ENCODE results near the gene CDCA7L. TPM values are rescaled to one million over a fixed set of nuclear protein-coding genes. Genes with fewer than 3 reads are reported as not detected.

Gene CDCA7L
- total RNA-seq, 1 experiment from 2014 or later: 107 TPM

DNA sequence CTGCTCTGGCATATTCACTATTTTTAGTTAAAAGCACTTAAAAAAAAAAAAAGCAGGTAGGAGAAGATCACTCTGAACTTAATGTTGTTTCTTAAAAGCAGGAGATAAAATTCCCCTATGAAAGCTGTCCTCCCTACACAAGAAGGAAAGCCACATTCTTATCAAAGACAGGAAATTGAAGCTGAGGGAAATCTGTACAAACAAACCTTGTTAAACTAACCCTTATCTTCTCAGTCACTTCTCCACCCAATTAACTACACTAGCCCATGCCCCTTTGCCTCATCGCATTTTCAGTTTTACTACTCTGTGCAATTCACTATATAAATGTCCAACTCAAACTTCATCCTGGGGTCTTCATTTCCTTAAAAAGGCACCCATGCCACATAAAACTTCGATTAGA lies 2.7 kb upstream of the CDCA7L start:
- RAD21 ChIA-PET (ENCODE audit: low non-redundant PET in 1 of 2, low total read pairs in 2 of 2, uncharacterized antibody in 2 of 2, unreplicated experiment in 2 of 2): no interaction called here

More for the DNA sequence above, 2.7 kb upstream of the CDCA7L start:
- no peaks in the 10 kb centered on the region for H4K20me1 ChIP-seq (ENCODE audit: insufficient read depth)
- no peak overlapping the region for H2AFZ ChIP-seq (ENCODE audit: low read depth, low read length, poor library complexity, severe bottlenecking)
- H3K9ac ChIP-seq (ENCODE audit: low read length): no peak overlapping the region
- DNase-seq (ENCODE audit: low read depth, low spot score): no peak
- no peaks in the 10 kb centered on the region for H3K36me3 ChIP-seq (ENCODE audit: control insufficient read depth in 1 of 2, insufficient read depth in 2 of 2, low read length in 2 of 2)
- H3K27me3 ChIP-seq (ENCODE audit: insufficient read depth, low read length): no peaks in the 10 kb centered on the region
- no peak overlapping the region for H3K4me2 ChIP-seq (ENCODE audit: low read length)
- no peaks in the 10 kb centered on the region for H3K9me2 ChIP-seq (ENCODE audit: insufficient read depth)
- BruUV-seq (replicated peaks): no TSS peak
- H3K9me3 ChIP-seq (ENCODE audit: control insufficient read depth in 1 of 2, insufficient read depth in 1 of 2, low read depth in 1 of 2, low read length in 2 of 2): no peaks in the 10 kb centered on the region
- ChIA-PET CTCF (no interaction called here), POLR2A (no interaction called here)
- H3K79me2 ChIP-seq (ENCODE audit: insufficient read depth, low read length): peaks cover 19% of the 10 kb centered on the region
- TF ChIP-seq EZH2phosphoT487 (IDR thresholded peaks at IDR 0.05; ENCODE audit: borderline replicate concordance) (no peak), SIN3A (IDR thresholded peaks at IDR 0.05; ENCODE audit: low read depth) (no peak), CEBPB (IDR thresholded peaks at IDR 0.05; ENCODE audit: low read depth) (no peak), FOSL1 (IDR thresholded peaks at IDR 0.05; ENCODE audit: low read depth) (no peak), EGR1 (IDR thresholded peaks at IDR 0.05; ENCODE audit: low read depth) (no peak), EZH2 (IDR thresholded peaks at IDR 0.05) (no peak), JUND (IDR thresholded peaks at IDR 0.05) (no peak), ELF1 (IDR thresholded peaks at IDR 0.05; ENCODE audit: borderline replicate concordance, low read depth) (no peak), ZFX (IDR thresholded peaks at IDR 0.05) (no peak), SP1 (IDR thresholded peaks at IDR 0.05; ENCODE audit: low read depth) (no peak), POLR2AphosphoS5 (IDR thresholded peaks at IDR 0.05; ENCODE audit: low read depth, low read length) (no peak)
- TF ChIP-seq, protein P1, sequence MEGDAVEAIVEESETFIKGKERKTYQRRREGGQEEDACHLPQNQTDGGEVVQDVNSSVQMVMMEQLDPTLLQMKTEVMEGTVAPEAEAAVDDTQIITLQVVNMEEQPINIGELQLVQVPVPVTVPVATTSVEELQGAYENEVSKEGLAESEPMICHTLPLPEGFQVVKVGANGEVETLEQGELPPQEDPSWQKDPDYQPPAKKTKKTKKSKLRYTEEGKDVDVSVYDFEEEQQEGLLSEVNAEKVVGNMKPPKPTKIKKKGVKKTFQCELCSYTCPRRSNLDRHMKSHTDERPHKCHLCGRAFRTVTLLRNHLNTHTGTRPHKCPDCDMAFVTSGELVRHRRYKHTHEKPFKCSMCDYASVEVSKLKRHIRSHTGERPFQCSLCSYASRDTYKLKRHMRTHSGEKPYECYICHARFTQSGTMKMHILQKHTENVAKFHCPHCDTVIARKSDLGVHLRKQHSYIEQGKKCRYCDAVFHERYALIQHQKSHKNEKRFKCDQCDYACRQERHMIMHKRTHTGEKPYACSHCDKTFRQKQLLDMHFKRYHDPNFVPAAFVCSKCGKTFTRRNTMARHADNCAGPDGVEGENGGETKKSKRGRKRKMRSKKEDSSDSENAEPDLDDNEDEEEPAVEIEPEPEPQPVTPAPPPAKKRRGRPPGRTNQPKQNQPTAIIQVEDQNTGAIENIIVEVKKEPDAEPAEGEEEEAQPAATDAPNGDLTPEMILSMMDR (IDR thresholded peaks at IDR 0.05 in 2 of 3, conservative IDR thresholded peaks at IDR 0.05 in 1 of 3; ENCODE audit: borderline replicate concordance in 1 of 3, insufficient read depth in 1 of 3, low read depth in 2 of 3, low read length in 2 of 3): no peak
- TF ChIP-seq, protein P2, sequence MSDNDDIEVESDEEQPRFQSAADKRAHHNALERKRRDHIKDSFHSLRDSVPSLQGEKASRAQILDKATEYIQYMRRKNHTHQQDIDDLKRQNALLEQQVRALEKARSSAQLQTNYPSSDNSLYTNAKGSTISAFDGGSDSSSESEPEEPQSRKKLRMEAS (IDR thresholded peaks at IDR 0.05): no peak
- intact Hi-C loops (cut with micrococcal nuclease): no loop called here
- peaks cover 12 to 19% of the 10 kb centered on the region in 2 experiments for H3K4me1 ChIP-seq (ENCODE audit: control insufficient read depth in 1 of 2, insufficient read depth in 2 of 2, low read length in 2 of 2)
- no peak overlapping the region for H3K27ac ChIP-seq (ENCODE audit: low read depth, low read length)
- H3K4me3 ChIP-seq (replicated peaks in 1 of 2; ENCODE audit: low read depth in 1 of 2, low read length in 2 of 2): no peak overlapping the region
- ATAC-seq: no peak
